ENCODE results near the gene PGAP2. TPM values are rescaled to one million over a fixed set of nuclear protein-coding genes. Genes with fewer than 3 reads are reported as not detected.
A peak's percentile ranks its signal among the peaks of the same experiment; 100 is the strongest.
"Not testable (repeated sequence)": the region's sequence is repeated elsewhere in the genome, so short reads cannot be mapped to it uniquely, and the experiment has no call there.

Gene PGAP2
- total RNA-seq, 6 donors from 2014 or later, result 19.5 to 106 (median 25.2) TPM

GRCh38 chr11:3775736-3776406 lies 32.5 kb upstream of the PGAP2 start:
- H3K36me3 ChIP-seq, result peaks cover 23 to 98% (median 79%) of the 10 kb centered on the region in 4 donors
- no peaks in the 10 kb centered on the region for H3K9me3 ChIP-seq
- TF ChIP-seq EP300 (IDR thresholded peaks at IDR 0.05) (no peak), POLR2AphosphoS5 (IDR thresholded peaks at IDR 0.05) (no peak)
- WGBS, 2 donors, result 72 to 78% methylated on average over 7 of the region's 7 CpGs
- H3K27ac ChIP-seq, result no peak overlapping the region
- no peaks in the 10 kb centered on the region for H3K4me1 ChIP-seq
- DNase-seq (no peak), ATAC-seq (ENCODE audit: low FRiP score in 2 of 2) (no peak)
- H3K27me3 ChIP-seq, result no peaks in the 10 kb centered on the region
- H3K4me3 ChIP-seq, result no peak overlapping the region

- H3K27ac ChIP-seq, result peak overlapping the region in 2 of 4 donors; percentile 24 to 42
- ATAC-seq (ENCODE audit: low FRiP score in 2 of 2), result peak in 1 of 2 donors; percentile 54
- 17 to 28% methylated on average over 2 of the region's 2 CpGs for WGBS, 2 donors
- TF ChIP-seq POLR2A (IDR thresholded peaks at IDR 0.05) (no peak), CTCF (IDR thresholded peaks at IDR 0.05) (no peak), EP300 (IDR thresholded peaks at IDR 0.05) (no peak)
- H3K27me3 ChIP-seq, result no peaks in the 10 kb centered on the region
- H3K9me3 ChIP-seq, result no peaks in the 10 kb centered on the region
- peaks cover 20 to 37% (median 27%) of the 10 kb centered on the region in 4 donors for H3K4me1 ChIP-seq
- DNase-seq, result no peak
- peaks cover 3 to 54% (median 36%) of the 10 kb centered on the region in 4 donors for H3K36me3 ChIP-seq
- H3K4me3 ChIP-seq, result no peak overlapping the region
These were observed 26.9 kb upstream of the PGAP2 start for GRCh38 chr11:3781423-3781822.

- no peak for ATAC-seq (ENCODE audit: low FRiP score in 2 of 2)
- H3K4me1 ChIP-seq, result peaks cover 35 to 52% (median 42%) of the 10 kb centered on the region in 4 donors
These were observed 25.4 kb upstream of the PGAP2 start for GRCh38 chr11:3782963-3783362.

GRCh38 chr11:3783611-3784010 lies 24.7 kb upstream of the PGAP2 start:
- peaks cover 41 to 59% (median 46%) of the 10 kb centered on the region in 4 donors for H3K4me1 ChIP-seq

More at GRCh38 chr11:3782963-3783362, 25.4 kb upstream of the PGAP2 start:
- Histone ChIP-seq H3K27me3 (no peaks in the 10 kb centered on the region), H3K9me3 (no peaks in the 10 kb centered on the region), H3K36me3 (peaks cover 3 to 38% (median 25%) of the 10 kb centered on the region in 4 donors), H3K27ac (no peak overlapping the region), H3K4me3 (no peak overlapping the region)
- DNase-seq, result no peak
- WGBS, 2 donors, result 88 to 92% methylated on average over 5 of the region's 5 CpGs
- TF ChIP-seq EP300 (IDR thresholded peaks at IDR 0.05) (no peak), POLR2A (IDR thresholded peaks at IDR 0.05) (no peak), CTCF (IDR thresholded peaks at IDR 0.05) (no peak), POLR2AphosphoS5 (IDR thresholded peaks at IDR 0.05) (no peak)

GRCh38 chr11:3786781-3787428 lies 21.5 kb upstream of the PGAP2 start:
- TF ChIP-seq POLR2AphosphoS5 (IDR thresholded peaks at IDR 0.05), result no peak
- no peak for TF ChIP-seq EP300 (IDR thresholded peaks at IDR 0.05)
- no peak for TF ChIP-seq CTCF (IDR thresholded peaks at IDR 0.05)
- TF ChIP-seq POLR2A (IDR thresholded peaks at IDR 0.05), result no peak
- no peaks in the 10 kb centered on the region for H3K9me3 ChIP-seq
- H3K27ac ChIP-seq, result peak overlapping the region; percentile 70 to 87 (median 78)
- peaks cover 0 to 28% (median 2%) of the 10 kb centered on the region in 4 donors for H3K36me3 ChIP-seq
- H3K27me3 ChIP-seq, result no peaks in the 10 kb centered on the region
- WGBS, 2 donors, result 51 to 59% methylated on average over 8 of the region's 8 CpGs
- no peak overlapping the region for H3K4me3 ChIP-seq
- ATAC-seq (ENCODE audit: low FRiP score in 2 of 2) (no peak), DNase-seq (no peak)
- H3K4me1 ChIP-seq, result peaks cover 43 to 78% (median 46%) of the 10 kb centered on the region in 4 donors

More at GRCh38 chr11:3783611-3784010, 24.7 kb upstream of the PGAP2 start:
- H3K27ac ChIP-seq, result no peak overlapping the region
- H3K4me3 ChIP-seq, result no peak overlapping the region
- TF ChIP-seq POLR2A (IDR thresholded peaks at IDR 0.05), result no peak
- no peak for TF ChIP-seq EP300 (IDR thresholded peaks at IDR 0.05)
- 77 to 81% methylated on average over 4 of the region's 4 CpGs for WGBS, 2 donors
- DNase-seq (no peak), ATAC-seq (ENCODE audit: low FRiP score in 2 of 2) (no peak)
- H3K36me3 ChIP-seq, result peaks cover 0 to 32% (median 19%) of the 10 kb centered on the region in 4 donors
- H3K9me3 ChIP-seq, result no peaks in the 10 kb centered on the region
- no peaks in the 10 kb centered on the region for H3K27me3 ChIP-seq

GRCh38 chr11:3794387-3794786 lies 14.0 kb upstream of the PGAP2 start:
- not testable (repeated sequence) for H3K4me3 ChIP-seq; H3K9me3 ChIP-seq; H3K27me3 ChIP-seq; DNase-seq; ATAC-seq (ENCODE audit: low FRiP score in 2 of 2); H3K27ac ChIP-seq
- Histone ChIP-seq H3K4me1 (peaks cover 28 to 53% (median 32%) of the 10 kb centered on the region in 4 donors), H3K36me3 (peaks cover 8 to 41% (median 13%) of the 10 kb centered on the region in 4 donors)
- 91 to 93% methylated on average over 10 of the region's 10 CpGs for WGBS, 2 donors

All from upper lobe of left lung (tissue), 6 donors.